ENCODE results near the gene IL17RE. TPM values are rescaled to one million over a fixed set of nuclear protein-coding genes. Genes with fewer than 3 reads are reported as not detected.
A peak's percentile ranks its signal among the peaks of the same experiment; 100 is the strongest.

Gene IL17RE
- total RNA-seq, 2 donors from 2014 or later = 5.9 to 20.1 TPM

GRCh38 chr3:9908286-9908685, 5.6 kb downstream of the IL17RE start:
- Mint-ChIP-seq H3K4me1 (peaks cover 25% of the 10 kb centered on the region), H3K9me3 (no peaks in the 10 kb centered on the region), H3K27me3 (no peaks in the 10 kb centered on the region), H3K27ac (no peak overlapping the region), H3K4me3 (no peak overlapping the region), H3K36me3 (ENCODE audit: low read depth) (peaks cover 24% of the 10 kb centered on the region)
- no peak for ATAC-seq (replicated peaks)

DNA sequence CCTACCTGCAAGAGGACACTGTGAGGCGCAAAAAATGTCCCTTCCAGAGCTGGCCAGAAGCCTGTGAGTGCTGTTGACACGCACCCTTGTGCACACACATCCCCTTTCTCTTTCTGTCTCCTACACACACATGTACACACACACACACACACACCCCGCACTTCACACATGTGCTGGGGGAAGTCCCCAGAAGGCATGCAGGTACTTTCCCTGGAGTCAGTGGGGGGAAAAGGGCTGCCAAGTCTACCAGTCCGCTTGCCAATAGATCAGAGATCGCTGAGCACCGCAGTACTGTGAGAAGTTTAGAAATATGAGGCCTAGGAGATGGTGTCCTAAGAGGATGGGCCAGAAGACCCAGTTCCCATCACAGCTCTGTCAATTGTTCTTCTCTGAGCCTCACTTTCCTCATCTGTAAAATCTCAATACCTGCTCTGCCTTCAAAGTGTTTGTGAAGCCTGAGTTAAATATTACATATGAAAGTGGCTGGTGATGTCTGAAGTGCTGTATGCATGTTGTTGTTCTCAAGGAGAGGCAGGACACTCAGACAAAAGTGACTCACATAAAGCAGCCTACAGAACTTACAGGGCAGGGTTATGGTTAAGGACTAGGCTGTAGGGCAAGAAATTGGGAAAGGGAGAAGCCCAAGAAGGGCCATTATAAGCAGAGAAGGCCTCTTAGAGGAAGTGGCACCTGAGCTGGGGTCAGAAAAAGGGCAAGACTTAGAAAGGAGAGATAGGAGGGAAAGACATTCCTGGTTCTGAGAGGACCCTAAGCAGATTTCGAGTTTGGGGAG, 6.8 kb downstream of the IL17RE start:
- H3K27me3 Mint-ChIP-seq = no peaks in the 10 kb centered on the region
- H3K36me3 Mint-ChIP-seq (ENCODE audit: low read depth) = peaks cover 24% of the 10 kb centered on the region
- no peaks in the 10 kb centered on the region for H3K9me3 Mint-ChIP-seq
- ATAC-seq (replicated peaks) = peak; percentile 81
- H3K4me3 Mint-ChIP-seq = peak overlapping the region; percentile 50
- H3K27ac Mint-ChIP-seq = peak overlapping the region; percentile 74
- H3K4me1 Mint-ChIP-seq = peaks cover 19% of the 10 kb centered on the region

DNA sequence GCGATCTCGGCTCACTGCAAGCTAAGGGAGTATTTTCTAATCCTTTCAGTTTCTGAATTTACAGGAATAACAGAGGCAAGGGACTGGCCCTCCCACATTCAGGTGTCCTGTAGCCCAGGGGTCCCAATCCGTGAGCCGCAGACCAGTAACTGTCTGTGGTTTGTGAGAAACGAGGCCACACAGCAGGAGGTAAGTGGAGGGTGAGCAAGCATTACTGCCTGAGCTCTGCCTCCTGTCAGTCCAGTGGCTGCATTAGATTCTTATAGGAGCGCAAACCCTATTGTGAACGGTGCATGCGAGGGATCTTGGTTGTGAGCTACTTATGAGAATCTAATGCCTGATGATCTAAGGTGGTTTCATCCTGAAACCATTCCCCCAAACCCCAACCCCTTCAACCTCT, 9.2 kb downstream of the IL17RE start:
- H3K9me3 Mint-ChIP-seq = no peaks in the 10 kb centered on the region
- peak overlapping the region; percentile 52 for H3K4me3 Mint-ChIP-seq
- peaks cover 24% of the 10 kb centered on the region for H3K36me3 Mint-ChIP-seq (ENCODE audit: low read depth)
- peaks cover 22% of the 10 kb centered on the region for H3K4me1 Mint-ChIP-seq
- H3K27me3 Mint-ChIP-seq = no peaks in the 10 kb centered on the region
- peak overlapping the region; percentile 74 for H3K27ac Mint-ChIP-seq
- no peak for ATAC-seq (replicated peaks)

- H3K9me3 Mint-ChIP-seq = no peaks in the 10 kb centered on the region
- H3K4me3 Mint-ChIP-seq = peak overlapping the region; percentile 52
- peaks cover 23% of the 10 kb centered on the region for H3K4me1 Mint-ChIP-seq
- H3K36me3 Mint-ChIP-seq (ENCODE audit: low read depth) = peaks cover 24% of the 10 kb centered on the region
- ATAC-seq (replicated peaks) = peak; percentile 52
- H3K27me3 Mint-ChIP-seq = no peaks in the 10 kb centered on the region
- peak overlapping the region; percentile 74 for H3K27ac Mint-ChIP-seq
Measured at GRCh38 chr3:9912294-9912935, 9.8 kb downstream of the IL17RE start.

DNA sequence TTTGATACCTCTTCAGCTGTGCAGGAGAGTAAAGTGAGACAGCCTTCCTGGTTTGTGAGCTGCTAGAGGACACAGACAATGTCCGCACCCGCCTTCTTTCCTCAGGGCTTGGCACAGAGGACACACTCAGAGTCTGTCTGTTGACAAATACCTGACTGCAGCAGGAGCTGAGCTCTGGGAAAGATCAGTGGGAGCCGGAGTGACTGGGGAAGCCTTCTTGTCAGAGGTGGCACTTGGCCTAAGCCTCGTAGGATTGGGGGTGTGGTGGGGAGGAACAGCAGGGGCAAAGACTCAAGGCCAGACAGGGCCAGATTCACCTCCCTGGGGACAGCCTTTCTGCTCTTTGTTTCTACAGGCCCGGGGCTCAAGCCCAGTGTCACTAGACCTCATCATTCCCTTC, 11.0 kb downstream of the IL17RE start:
- H3K4me3 Mint-ChIP-seq = no peak overlapping the region
- ATAC-seq (replicated peaks) = no peak
- no peak overlapping the region for H3K27ac Mint-ChIP-seq
- H3K4me1 Mint-ChIP-seq = peaks cover 23% of the 10 kb centered on the region
- no peaks in the 10 kb centered on the region for H3K9me3 Mint-ChIP-seq
- H3K36me3 Mint-ChIP-seq (ENCODE audit: low read depth) = peaks cover 19% of the 10 kb centered on the region
- no peaks in the 10 kb centered on the region for H3K27me3 Mint-ChIP-seq

DNA sequence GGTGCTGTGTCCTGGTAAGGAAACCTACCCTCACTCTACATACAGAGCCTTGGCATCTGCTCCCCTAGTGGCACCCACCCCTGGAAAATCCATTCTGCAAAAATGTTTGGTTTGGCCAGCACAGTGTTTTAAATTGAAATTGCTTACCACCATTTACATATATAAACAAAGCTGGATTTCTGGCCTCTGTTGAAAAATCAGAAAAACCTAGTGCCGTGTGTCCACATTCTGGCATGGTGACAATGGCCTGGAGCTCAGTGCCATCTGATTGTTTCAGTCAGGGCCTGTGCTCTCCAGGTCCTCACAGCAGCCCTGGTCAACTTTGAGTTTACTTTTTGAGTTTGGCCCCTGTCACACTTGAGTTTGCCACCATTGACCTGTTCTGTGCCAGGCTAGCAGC, 11.4 kb downstream of the IL17RE start:
- Mint-ChIP-seq H3K9me3 (no peaks in the 10 kb centered on the region), H3K4me3 (no peak overlapping the region), H3K27ac (no peak overlapping the region), H3K4me1 (peaks cover 22% of the 10 kb centered on the region), H3K36me3 (ENCODE audit: low read depth) (peaks cover 19% of the 10 kb centered on the region), H3K27me3 (no peaks in the 10 kb centered on the region)
- ATAC-seq (replicated peaks) = no peak

DNA sequence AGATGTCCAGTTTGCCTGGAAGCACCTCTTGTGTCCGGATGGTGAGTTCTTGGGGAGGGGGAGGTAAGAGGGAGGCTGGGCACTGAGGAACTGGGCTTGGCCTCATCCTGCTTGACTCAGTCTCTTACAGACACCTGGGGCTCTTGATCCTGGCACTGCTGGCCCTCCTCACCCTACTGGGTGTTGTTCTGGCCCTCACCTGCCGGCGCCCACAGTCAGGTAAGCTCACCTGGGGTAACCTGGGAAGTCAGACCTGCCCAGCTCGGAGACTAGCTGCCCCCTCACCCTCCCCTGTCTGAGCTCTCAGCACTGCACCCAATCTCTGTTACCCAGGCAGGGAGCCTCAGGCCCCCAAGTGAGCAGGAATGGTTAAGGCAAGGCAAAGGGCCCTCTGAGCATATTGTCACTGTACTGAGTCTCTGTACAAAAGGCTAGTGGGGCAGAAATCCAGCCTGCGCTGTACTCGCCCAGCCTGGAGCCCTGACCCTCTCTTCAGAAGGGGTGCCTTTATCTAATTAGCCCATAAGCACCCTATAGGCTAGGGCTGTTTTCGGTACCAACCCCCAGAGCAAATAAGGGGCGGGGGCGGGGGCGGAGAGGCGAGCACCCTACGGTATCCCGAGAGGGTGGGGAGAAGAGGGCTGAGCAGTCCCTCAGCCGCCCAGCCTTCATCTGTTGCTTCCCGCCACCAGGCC, 12.1 kb downstream of the IL17RE start:
- H3K4me1 Mint-ChIP-seq = peaks cover 15% of the 10 kb centered on the region
- ATAC-seq (replicated peaks) = no peak

GRCh38 chr3:9915254-9916141, 12.8 kb downstream of the IL17RE start:
- Mint-ChIP-seq H3K9me3 (no peaks in the 10 kb centered on the region), H3K4me1 (peaks cover 11% of the 10 kb centered on the region), H3K27me3 (no peaks in the 10 kb centered on the region), H3K27ac (no peak overlapping the region), H3K36me3 (ENCODE audit: low read depth) (peaks cover 12% of the 10 kb centered on the region), H3K4me3 (peak overlapping the region; percentile 69)
- peak; percentile 48 for ATAC-seq (replicated peaks)

More for the DNA sequence above, 12.1 kb downstream of the IL17RE start:
- Mint-ChIP-seq H3K9me3 (no peaks in the 10 kb centered on the region), H3K4me3 (peak overlapping the region; percentile 26), H3K36me3 (ENCODE audit: low read depth) (peaks cover 15% of the 10 kb centered on the region), H3K27ac (no peak overlapping the region), H3K27me3 (no peaks in the 10 kb centered on the region)

DNA sequence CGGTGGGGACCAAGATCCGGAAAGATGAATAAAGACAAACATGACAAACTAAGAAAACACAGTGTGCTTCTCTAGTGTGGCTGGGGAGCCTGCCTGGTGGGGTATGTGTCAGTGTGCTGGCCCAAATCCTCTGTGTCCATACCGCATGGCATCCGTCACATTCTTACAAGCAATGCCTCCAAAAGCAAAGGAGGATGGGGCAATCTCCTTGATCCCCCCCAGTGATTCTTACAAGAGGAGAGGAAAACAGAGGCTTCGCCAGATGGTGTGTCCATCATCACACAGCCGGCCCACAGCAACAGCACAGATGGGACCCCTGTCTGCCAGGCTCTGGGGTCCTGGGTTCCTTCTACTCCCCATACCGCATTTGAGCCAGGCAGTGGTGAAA, 13.7 kb downstream of the IL17RE start:
- peaks cover 11% of the 10 kb centered on the region for H3K4me1 Mint-ChIP-seq
- H3K27me3 Mint-ChIP-seq = no peaks in the 10 kb centered on the region
- peaks cover 8% of the 10 kb centered on the region for H3K36me3 Mint-ChIP-seq (ENCODE audit: low read depth)
- no peaks in the 10 kb centered on the region for H3K9me3 Mint-ChIP-seq
- H3K4me3 Mint-ChIP-seq = peak overlapping the region; percentile 69
- peak overlapping the region; percentile 38 for H3K27ac Mint-ChIP-seq
- no peak for ATAC-seq (replicated peaks)

- H3K36me3 Mint-ChIP-seq (ENCODE audit: low read depth) = peaks cover 5% of the 10 kb centered on the region
- H3K27ac Mint-ChIP-seq = peak within 1 kb of the TSS; percentile 38
- peaks cover 10% of the 10 kb centered on the region for H3K4me1 Mint-ChIP-seq
- H3K27me3 Mint-ChIP-seq = no peaks in the 10 kb centered on the region
- peak within 1 kb of the TSS; percentile 69 for H3K4me3 Mint-ChIP-seq
- peak; percentile 80 for ATAC-seq (replicated peaks)
- H3K9me3 Mint-ChIP-seq = no peaks in the 10 kb centered on the region
Measured at GRCh38 chr3:9916734-9917680, 14.4 kb downstream of the IL17RE start, which contains the start of gene IL17RC. Gene IL17RC, plus strand, starts transcription at chr3:9917098. Its CDS starts 218 bp downstream, at chr3:9917316.

DNA sequence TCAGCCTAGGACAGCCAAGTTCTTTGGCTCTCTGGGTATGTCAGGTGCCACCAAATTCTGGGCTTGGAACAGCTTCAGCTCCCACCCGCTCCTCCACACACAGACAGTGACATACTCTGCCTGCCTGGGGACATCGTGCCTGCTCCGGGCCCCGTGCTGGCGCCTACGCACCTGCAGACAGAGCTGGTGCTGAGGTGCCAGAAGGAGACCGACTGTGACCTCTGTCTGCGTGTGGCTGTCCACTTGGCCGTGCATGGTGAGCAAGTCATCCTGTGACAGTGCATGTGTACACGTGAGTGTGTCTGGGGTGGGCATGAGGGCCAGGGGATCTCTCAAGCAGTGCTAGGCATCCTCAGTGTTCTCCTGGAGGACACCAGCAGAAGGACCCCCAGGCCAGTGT, 15.2 kb downstream of the IL17RE start:
- no peak overlapping the region for H3K4me3 Mint-ChIP-seq
- ATAC-seq (replicated peaks) = no peak
- no peaks in the 10 kb centered on the region for H3K36me3 Mint-ChIP-seq (ENCODE audit: low read depth)
- H3K4me1 Mint-ChIP-seq = peaks cover 4% of the 10 kb centered on the region
- no peaks in the 10 kb centered on the region for H3K27me3 Mint-ChIP-seq
- H3K27ac Mint-ChIP-seq = no peak overlapping the region
- H3K9me3 Mint-ChIP-seq = no peaks in the 10 kb centered on the region

- Mint-ChIP-seq H3K4me3 (no peak overlapping the region), H3K36me3 (ENCODE audit: low read depth) (no peaks in the 10 kb centered on the region), H3K4me1 (peaks cover 4% of the 10 kb centered on the region), H3K27me3 (no peaks in the 10 kb centered on the region), H3K9me3 (no peaks in the 10 kb centered on the region), H3K27ac (no peak overlapping the region)
- no peak for ATAC-seq (replicated peaks)
Measured at GRCh38 chr3:9918261-9919038, 15.8 kb downstream of the IL17RE start.

Data from activated T-helper 17 cell treated with anti-CD3 and anti-CD28 coated beads, Interleukin-2, amount 50 U/mL, for 72 hours (primary cell).